Measurements from ENCODE around the gene MISP. TPM values are rescaled to one million over a fixed set of nuclear protein-coding genes. Genes with fewer than 3 reads are reported as not detected.

The MISP gene
- total RNA-seq, 4 donors from 2014 or later = 197 to 501 (median 402) TPM

DNA sequence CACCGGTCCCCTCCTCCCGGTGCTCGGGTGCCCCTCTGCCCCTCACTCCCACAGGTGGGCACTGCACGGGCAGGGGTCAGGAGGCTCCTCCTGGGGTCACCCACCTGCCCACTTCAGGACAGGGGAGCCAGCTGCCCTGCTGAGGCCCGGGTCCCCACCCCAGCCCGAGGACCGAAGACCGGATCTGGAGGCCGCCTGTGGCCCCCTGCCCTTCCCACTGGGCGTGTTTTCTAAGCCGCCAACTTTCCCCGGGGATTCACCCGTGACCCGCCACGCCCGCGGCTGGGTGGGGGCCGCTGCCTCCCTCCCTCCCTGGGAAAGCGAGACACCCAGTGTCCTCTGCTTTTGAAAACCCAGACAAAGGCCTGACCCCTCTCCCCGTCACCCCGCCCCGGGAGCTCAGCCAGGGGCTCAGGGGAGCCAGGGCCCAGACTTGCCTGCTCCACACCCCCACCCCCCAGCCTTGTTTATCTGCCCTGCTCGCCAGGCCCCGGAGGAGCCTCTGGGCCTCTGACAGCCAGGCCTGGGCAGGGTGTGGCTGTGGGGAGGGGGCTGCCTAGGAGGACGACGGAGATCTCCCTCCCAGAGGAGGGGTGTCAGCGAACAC lies 40.8 kb upstream of the MISP start:
- 15% methylated on average over 17 of the region's 27 CpGs; no CpG with 5 or more reads in 1 of the 2 donors for WGBS, 2 donors (ENCODE audit: low coverage in 1 of 2)
- Histone ChIP-seq H3K4me1 (peaks cover 0 to 23% (median 9%) of the 10 kb centered on the region in 4 donors), H3K36me3 (no peaks in the 10 kb centered on the region), H3K9me3 (peaks cover 0 to under 1% of the 10 kb centered on the region in 2 donors), H3K27me3 (peaks cover 73% of the 10 kb centered on the region), H3K27ac (peak overlapping the region; percentile 70 to 84 (median 76)), H3K4me3 (peak overlapping the region; percentile 48 to 65 (median 61))
- no peak for DNase-seq
- in situ Hi-C loops (cut with MboI; ENCODE audit: low pct_ligation_motif_present in 1 of 4, low pct_unique_long_range_greater_than_20kb in 1 of 4, low sequenced_read_pairs in 3 of 4) (no loop called here), intact Hi-C loops (cut with DNase I; ENCODE audit: low total_unique reads) (no loop called here)
- TF ChIP-seq EP300 (IDR thresholded peaks at IDR 0.05; ENCODE audit: low read depth) (no peak), POLR2AphosphoS5 (IDR thresholded peaks at IDR 0.05) (peak in 1 of 3 donors; percentile 18)

DNA sequence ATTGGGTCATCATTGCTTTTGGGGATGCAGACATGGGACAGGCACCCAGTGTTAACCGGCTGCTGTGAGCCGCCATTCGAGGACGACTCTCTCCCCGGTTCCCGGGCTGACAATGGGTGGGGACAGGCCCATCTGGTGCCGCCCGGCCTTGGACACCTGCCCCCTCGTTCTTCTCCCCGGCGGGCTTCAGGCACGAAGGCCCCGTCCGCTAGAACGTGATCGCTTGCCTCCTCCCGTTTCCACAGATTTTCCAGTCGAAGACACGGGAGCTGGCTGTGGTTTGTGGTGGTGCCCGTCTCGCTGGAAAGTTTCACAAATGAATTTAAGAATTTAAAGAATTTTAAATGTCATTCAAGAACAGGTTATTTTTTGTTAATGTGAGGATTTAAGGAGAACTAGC lies 40.1 kb upstream of the MISP start:
- in situ Hi-C loops (cut with MboI; ENCODE audit: low pct_ligation_motif_present in 1 of 4, low pct_unique_long_range_greater_than_20kb in 1 of 4, low sequenced_read_pairs in 3 of 4) (no loop called here), intact Hi-C loops (cut with DNase I; ENCODE audit: low total_unique reads) (no loop called here)
- Histone ChIP-seq H3K27me3 (peaks cover 66% of the 10 kb centered on the region), H3K9me3 (peaks cover 0 to 5% of the 10 kb centered on the region in 2 donors), H3K27ac (peak overlapping the region; percentile 70 to 84 (median 76)), H3K4me3 (peak overlapping the region in 1 of 4 donors; percentile 64), H3K4me1 (peaks cover 0 to 23% (median 9%) of the 10 kb centered on the region in 4 donors), H3K36me3 (no peaks in the 10 kb centered on the region)
- no peak for TF ChIP-seq EP300 (IDR thresholded peaks at IDR 0.05; ENCODE audit: low read depth)
- no peak for TF ChIP-seq POLR2A (IDR thresholded peaks at IDR 0.05)
- TF ChIP-seq, protein P1, sequence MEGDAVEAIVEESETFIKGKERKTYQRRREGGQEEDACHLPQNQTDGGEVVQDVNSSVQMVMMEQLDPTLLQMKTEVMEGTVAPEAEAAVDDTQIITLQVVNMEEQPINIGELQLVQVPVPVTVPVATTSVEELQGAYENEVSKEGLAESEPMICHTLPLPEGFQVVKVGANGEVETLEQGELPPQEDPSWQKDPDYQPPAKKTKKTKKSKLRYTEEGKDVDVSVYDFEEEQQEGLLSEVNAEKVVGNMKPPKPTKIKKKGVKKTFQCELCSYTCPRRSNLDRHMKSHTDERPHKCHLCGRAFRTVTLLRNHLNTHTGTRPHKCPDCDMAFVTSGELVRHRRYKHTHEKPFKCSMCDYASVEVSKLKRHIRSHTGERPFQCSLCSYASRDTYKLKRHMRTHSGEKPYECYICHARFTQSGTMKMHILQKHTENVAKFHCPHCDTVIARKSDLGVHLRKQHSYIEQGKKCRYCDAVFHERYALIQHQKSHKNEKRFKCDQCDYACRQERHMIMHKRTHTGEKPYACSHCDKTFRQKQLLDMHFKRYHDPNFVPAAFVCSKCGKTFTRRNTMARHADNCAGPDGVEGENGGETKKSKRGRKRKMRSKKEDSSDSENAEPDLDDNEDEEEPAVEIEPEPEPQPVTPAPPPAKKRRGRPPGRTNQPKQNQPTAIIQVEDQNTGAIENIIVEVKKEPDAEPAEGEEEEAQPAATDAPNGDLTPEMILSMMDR (IDR thresholded peaks at IDR 0.05) = no peak
- TF ChIP-seq POLR2AphosphoS5 (IDR thresholded peaks at IDR 0.05) = no peak
- 67 to 69% methylated on average over 5 to 21 of the region's 21 CpGs for WGBS, 2 donors (ENCODE audit: low coverage in 1 of 2)
- DNase-seq = no peak

DNA sequence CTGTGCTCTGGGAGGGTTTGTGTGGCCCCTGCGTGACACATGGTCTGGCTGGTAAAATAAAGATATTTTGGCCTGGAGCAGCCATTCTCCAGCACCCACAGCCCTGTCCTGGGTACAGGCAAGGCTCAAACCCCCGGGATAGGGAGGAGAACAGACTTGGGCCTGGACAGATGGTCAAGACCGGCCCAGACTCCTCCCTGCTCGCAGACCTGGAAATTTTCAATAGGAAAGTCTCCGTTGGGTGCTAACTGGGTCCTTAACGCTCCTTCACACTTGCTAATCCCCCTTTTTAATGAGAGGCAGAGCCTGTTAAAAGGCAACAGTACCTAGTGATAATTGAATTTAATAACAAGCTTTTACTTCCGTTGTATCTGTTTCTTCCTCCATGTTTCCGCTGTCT lies 39.7 kb upstream of the MISP start:
- H3K27ac ChIP-seq = peak overlapping the region in 2 of 4 donors; percentile 70 to 84
- no peak overlapping the region for H3K4me3 ChIP-seq
- intact Hi-C loops (cut with DNase I; ENCODE audit: low total_unique reads) = no loop called here
- TF ChIP-seq EP300 (IDR thresholded peaks at IDR 0.05; ENCODE audit: low read depth) (no peak), POLR2A (IDR thresholded peaks at IDR 0.05) (no peak), POLR2AphosphoS5 (IDR thresholded peaks at IDR 0.05) (no peak)
- TF ChIP-seq, protein P1 (IDR thresholded peaks at IDR 0.05) = no peak
- in situ Hi-C loops (cut with MboI; ENCODE audit: low pct_ligation_motif_present in 1 of 4, low pct_unique_long_range_greater_than_20kb in 1 of 4, low sequenced_read_pairs in 3 of 4) = no loop called here
- H3K27me3 ChIP-seq = peaks cover 61% of the 10 kb centered on the region
- no peak for DNase-seq
- 75 to 84% methylated on average over 3 to 8 of the region's 8 CpGs for WGBS, 2 donors (ENCODE audit: low coverage in 1 of 2)
- no peaks in the 10 kb centered on the region for H3K36me3 ChIP-seq
- H3K9me3 ChIP-seq = peaks cover 0 to 5% of the 10 kb centered on the region in 2 donors
- peaks cover 0 to 23% (median 9%) of the 10 kb centered on the region in 4 donors for H3K4me1 ChIP-seq

DNA sequence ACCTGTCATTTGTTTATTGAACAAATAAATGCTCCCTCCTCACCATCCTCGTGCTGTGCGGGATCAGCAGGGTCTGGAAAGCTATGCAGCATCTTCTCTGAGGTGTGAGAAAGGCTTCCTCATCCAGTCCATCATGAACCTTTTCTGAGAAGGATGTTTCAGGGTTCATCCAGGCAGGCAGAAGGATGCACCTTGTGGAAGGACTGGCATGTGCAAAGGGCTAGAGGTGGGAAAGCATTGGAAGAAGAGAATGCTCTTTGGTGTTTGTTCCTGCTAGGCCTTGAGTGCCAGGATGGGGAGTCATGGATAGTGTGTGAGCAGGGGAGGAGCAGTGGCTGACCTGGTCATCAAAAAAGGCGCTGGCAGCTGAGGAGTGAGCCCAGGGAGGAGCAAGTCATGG lies 35.6 kb upstream of the MISP start:
- DNase-seq = no peak
- Histone ChIP-seq H3K4me1 (peaks cover 0 to 15% (median 11%) of the 10 kb centered on the region in 4 donors), H3K4me3 (no peak overlapping the region), H3K27me3 (peaks cover 55% of the 10 kb centered on the region), H3K9me3 (peaks cover 0 to 5% of the 10 kb centered on the region in 2 donors), H3K36me3 (no peaks in the 10 kb centered on the region), H3K27ac (no peak overlapping the region)
- intact Hi-C loops (cut with DNase I; ENCODE audit: low total_unique reads) = no loop called here
- TF ChIP-seq POLR2AphosphoS5 (IDR thresholded peaks at IDR 0.05) = no peak
- in situ Hi-C loops (cut with MboI; ENCODE audit: low pct_ligation_motif_present in 1 of 4, low pct_unique_long_range_greater_than_20kb in 1 of 4, low sequenced_read_pairs in 3 of 4) = no loop called here
- 86 to 89% methylated on average over 3 of the region's 3 CpGs for WGBS, 2 donors (ENCODE audit: low coverage in 1 of 2)

DNA sequence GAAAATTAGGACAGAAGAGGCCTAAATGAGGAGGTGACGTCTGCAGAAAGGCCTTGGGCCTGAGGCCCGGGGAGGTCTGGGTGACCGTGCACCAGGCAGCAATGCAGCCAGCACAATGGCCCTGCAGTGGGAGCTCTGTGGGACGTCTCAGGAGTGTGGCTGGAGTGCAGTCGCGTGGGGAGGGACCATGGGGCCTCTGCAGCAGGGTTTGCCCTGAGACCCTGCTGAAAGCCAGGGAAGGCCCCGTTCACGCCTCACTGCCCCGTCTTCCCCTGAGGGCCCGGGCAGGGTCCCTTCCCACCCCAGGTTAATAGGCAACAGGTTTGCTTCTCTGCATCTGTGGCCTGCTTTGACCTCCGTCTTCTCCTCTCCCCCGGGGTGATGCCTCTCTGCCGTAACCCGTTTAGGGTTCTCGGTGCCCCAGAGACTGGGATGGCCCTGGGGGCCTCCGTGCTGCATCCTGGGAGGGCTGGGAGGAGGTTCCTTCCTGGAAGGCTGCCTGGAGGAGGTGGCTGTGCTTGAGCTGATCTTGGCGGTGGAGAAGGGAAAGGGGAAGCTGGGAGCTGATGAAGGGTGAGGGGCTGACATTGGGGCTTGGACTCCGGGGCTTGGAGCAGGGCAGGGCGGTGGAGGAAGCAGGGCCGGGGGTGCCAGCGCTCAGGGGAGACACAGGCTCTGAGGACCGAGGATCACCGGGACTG lies 32.5 kb upstream of the MISP start:
- Histone ChIP-seq H3K4me3 (no peak overlapping the region), H3K36me3 (no peaks in the 10 kb centered on the region), H3K27ac (peak overlapping the region in 3 of 4 donors; percentile 2 to 57 (median 20)), H3K4me1 (peaks cover 0 to 16% (median 10%) of the 10 kb centered on the region in 4 donors), H3K9me3 (peaks cover 0 to 5% of the 10 kb centered on the region in 2 donors), H3K27me3 (peaks cover 52% of the 10 kb centered on the region)
- no peak for DNase-seq
- in situ Hi-C loops (cut with MboI; ENCODE audit: low pct_ligation_motif_present in 1 of 4, low pct_unique_long_range_greater_than_20kb in 1 of 4, low sequenced_read_pairs in 3 of 4) (no loop called here), intact Hi-C loops (cut with DNase I; ENCODE audit: low total_unique reads) (no loop called here)
- TF ChIP-seq POLR2AphosphoS5 (IDR thresholded peaks at IDR 0.05) = no peak
- TF ChIP-seq POLR2A (IDR thresholded peaks at IDR 0.05) = no peak
- TF ChIP-seq, protein P1 (IDR thresholded peaks at IDR 0.05) = no peak
- TF ChIP-seq EP300 (IDR thresholded peaks at IDR 0.05; ENCODE audit: low read depth) = no peak
- 57% methylated on average over 23 of the region's 23 CpGs; no CpG with 5 or more reads in 1 of the 2 donors for WGBS, 2 donors (ENCODE audit: low coverage in 1 of 2)

Data from transverse colon (tissue), 4 donors.